Vagina (tissue), 2 donors: Measurements from ENCODE around the gene PTH2. TPM values are rescaled to one million over a fixed set of nuclear protein-coding genes. Genes with fewer than 3 reads are reported as not detected.
A peak's percentile ranks its signal among the peaks of the same experiment; 100 is the strongest.

Source experiments
- DNase-seq, 2 donors: peaks; one replicate each; pipeline ENCODE4 v3.0.0-alpha.2; 2017; ENCODE audit errors: extremely low spot score in 2 of 2
- H3K27ac ChIP-seq: fragments of 200-600 bp; sonication (generic); one replicate; pipeline ENCODE4 v1.5.1; 2019
- H3K27me3 ChIP-seq: fragments of 200-600 bp; sonication (generic); one replicate; pipeline ENCODE4 v1.5.1; 2019
- H3K36me3 ChIP-seq, 2 donors: fragments of 200-600 bp; sonication (generic); one replicate each; pipeline ENCODE4 v1.5.1; 2017 to 2019
- H3K4me1 ChIP-seq: fragments of 200-600 bp; sonication (generic); one replicate; pipeline ENCODE4 v1.5.1; 2019
- H3K4me3 ChIP-seq, 2 donors: fragments of 200-600 bp; sonication (generic); 1 replicate in 1 of 2; 2 replicates in 1 of 2; pipeline ENCODE4 v1.5.1; 2016 to 2019
- H3K9me3 ChIP-seq: fragments of 200-600 bp; sonication (generic); one replicate; pipeline ENCODE4 v1.5.1; 2019
- POLR2A ChIP-seq, 2 donors: fragments of 450-650 bp; IDR thresholded peaks; one replicate each; pipeline ENCODE4 v1.6.1; 2017; ENCODE audit warnings: antibody characterized with exemption in 2 of 2, mild to moderate bottlenecking in 2 of 2, moderate library complexity in 2 of 2
- POLR2AphosphoS5 ChIP-seq, 2 donors: sonication (generic); formaldehyde crosslinking; IDR thresholded peaks; one replicate each; pipeline ENCODE4 v1.9.0; 2017; ENCODE audit warnings: antibody characterized with exemption in 2 of 2, mild to moderate bottlenecking in 2 of 2, low read depth in 1 of 2; ENCODE audit not compliant: insufficient read depth in 1 of 2
- intact Hi-C: fragments of 100-400 bp; cut with DNase I; formaldehyde crosslinking; loops from one replicate; pipeline ENCODE4 v1.15.1; 2023
- total RNA-seq: library from RNA; depleted of rRNA; stranded (reverse); fragments of >200 nt; gene quantifications from one replicate; pipeline ENCODE4 v1.2.3, GENCODE V29; 2016
- TF ChIP-seq, protein P1 (sequence below), 3 experiments: fragments of 450-650 bp in 2 of 3; fragments of 200-600 bp in 1 of 3; sonication (generic) in 1 of 3; IDR thresholded peaks; one replicate each; pipeline ENCODE4 v1.5.1; 2017 to 2019; ENCODE audit warnings: antibody characterized with exemption in 3 of 3, mild to moderate bottlenecking in 2 of 3, moderate library complexity in 2 of 3

PTH2 gene
- total RNA-seq, 1 donor from 2014 or later: not detected

- no peak overlapping the region for H3K27ac ChIP-seq
- H3K4me1 ChIP-seq: no peaks in the 10 kb centered on the region
- H3K36me3 ChIP-seq: no peaks in the 10 kb centered on the region
- intact Hi-C loops: loop anchor here (5.0 kb wide), 1 partner anchor 43 kb away; no protein-coding TSS in a partner anchor
- H3K4me3 ChIP-seq: no peak overlapping the region
- no peaks in the 10 kb centered on the region for H3K9me3 ChIP-seq
- TF ChIP-seq, protein P1, sequence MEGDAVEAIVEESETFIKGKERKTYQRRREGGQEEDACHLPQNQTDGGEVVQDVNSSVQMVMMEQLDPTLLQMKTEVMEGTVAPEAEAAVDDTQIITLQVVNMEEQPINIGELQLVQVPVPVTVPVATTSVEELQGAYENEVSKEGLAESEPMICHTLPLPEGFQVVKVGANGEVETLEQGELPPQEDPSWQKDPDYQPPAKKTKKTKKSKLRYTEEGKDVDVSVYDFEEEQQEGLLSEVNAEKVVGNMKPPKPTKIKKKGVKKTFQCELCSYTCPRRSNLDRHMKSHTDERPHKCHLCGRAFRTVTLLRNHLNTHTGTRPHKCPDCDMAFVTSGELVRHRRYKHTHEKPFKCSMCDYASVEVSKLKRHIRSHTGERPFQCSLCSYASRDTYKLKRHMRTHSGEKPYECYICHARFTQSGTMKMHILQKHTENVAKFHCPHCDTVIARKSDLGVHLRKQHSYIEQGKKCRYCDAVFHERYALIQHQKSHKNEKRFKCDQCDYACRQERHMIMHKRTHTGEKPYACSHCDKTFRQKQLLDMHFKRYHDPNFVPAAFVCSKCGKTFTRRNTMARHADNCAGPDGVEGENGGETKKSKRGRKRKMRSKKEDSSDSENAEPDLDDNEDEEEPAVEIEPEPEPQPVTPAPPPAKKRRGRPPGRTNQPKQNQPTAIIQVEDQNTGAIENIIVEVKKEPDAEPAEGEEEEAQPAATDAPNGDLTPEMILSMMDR (IDR thresholded peaks at IDR 0.05): no peak
- TF ChIP-seq POLR2A (IDR thresholded peaks at IDR 0.05) (no peak), POLR2AphosphoS5 (IDR thresholded peaks at IDR 0.05; ENCODE audit: insufficient read depth in 1 of 2, low read depth in 1 of 2) (no peak)
- DNase-seq: no peak
- no peaks in the 10 kb centered on the region for H3K27me3 ChIP-seq
Observed at GRCh38 chr19:49393881-49394280, 29.4 kb downstream of the PTH2 start.

GRCh38 chr19:49391581-49392399 lies 31.5 kb downstream of the PTH2 start:
- no peaks in the 10 kb centered on the region for H3K9me3 ChIP-seq
- H3K4me1 ChIP-seq: no peaks in the 10 kb centered on the region
- TF ChIP-seq POLR2AphosphoS5 (IDR thresholded peaks at IDR 0.05; ENCODE audit: insufficient read depth in 1 of 2, low read depth in 1 of 2) (peak in 1 of 2 donors; percentile 70), POLR2A (IDR thresholded peaks at IDR 0.05) (no peak)
- TF ChIP-seq, protein P1 (IDR thresholded peaks at IDR 0.05): peak in 2 of 3 experiments; percentile 45 to 90
- no peak for DNase-seq
- no peak overlapping the region for H3K27ac ChIP-seq
- H3K27me3 ChIP-seq: no peaks in the 10 kb centered on the region
- intact Hi-C loops: loop anchor here (5.0 kb wide), 1 partner anchor 46 kb away; no protein-coding TSS in a partner anchor
- H3K4me3 ChIP-seq: no peak overlapping the region
- no peaks in the 10 kb centered on the region for H3K36me3 ChIP-seq

DNA sequence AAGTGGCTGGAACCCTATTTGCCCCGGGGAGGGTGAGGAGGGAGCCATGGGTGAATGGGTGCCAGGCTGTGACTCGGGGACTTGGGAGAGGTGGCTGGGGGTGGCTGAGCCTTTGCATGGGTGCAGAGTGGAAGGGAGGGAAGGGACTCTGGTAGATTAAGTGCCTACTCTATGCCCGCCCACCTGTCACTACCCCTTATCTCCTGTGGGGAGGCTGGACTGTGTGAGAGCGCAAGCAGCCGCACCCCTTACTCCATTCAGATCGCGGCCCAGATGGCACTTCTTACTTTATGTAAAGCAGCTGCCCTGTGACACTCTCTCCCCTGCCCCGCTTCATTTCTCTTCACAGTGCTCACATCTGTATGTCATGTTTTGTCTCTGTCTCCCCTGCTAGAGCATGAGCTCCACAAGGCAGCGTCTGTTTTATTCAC lies 32.3 kb downstream of the PTH2 start:
- H3K4me3 ChIP-seq: no peak overlapping the region
- intact Hi-C loops: loop anchor here (5.0 kb wide), 1 partner anchor 46 kb away; no protein-coding TSS in a partner anchor
- no peaks in the 10 kb centered on the region for H3K9me3 ChIP-seq
- TF ChIP-seq POLR2AphosphoS5 (IDR thresholded peaks at IDR 0.05; ENCODE audit: insufficient read depth in 1 of 2, low read depth in 1 of 2) (no peak), POLR2A (IDR thresholded peaks at IDR 0.05) (no peak)
- TF ChIP-seq, protein P1 (IDR thresholded peaks at IDR 0.05): no peak
- no peak for DNase-seq
- no peak overlapping the region for H3K27ac ChIP-seq
- no peaks in the 10 kb centered on the region for H3K36me3 ChIP-seq
- no peaks in the 10 kb centered on the region for H3K27me3 ChIP-seq
- no peaks in the 10 kb centered on the region for H3K4me1 ChIP-seq

DNA sequence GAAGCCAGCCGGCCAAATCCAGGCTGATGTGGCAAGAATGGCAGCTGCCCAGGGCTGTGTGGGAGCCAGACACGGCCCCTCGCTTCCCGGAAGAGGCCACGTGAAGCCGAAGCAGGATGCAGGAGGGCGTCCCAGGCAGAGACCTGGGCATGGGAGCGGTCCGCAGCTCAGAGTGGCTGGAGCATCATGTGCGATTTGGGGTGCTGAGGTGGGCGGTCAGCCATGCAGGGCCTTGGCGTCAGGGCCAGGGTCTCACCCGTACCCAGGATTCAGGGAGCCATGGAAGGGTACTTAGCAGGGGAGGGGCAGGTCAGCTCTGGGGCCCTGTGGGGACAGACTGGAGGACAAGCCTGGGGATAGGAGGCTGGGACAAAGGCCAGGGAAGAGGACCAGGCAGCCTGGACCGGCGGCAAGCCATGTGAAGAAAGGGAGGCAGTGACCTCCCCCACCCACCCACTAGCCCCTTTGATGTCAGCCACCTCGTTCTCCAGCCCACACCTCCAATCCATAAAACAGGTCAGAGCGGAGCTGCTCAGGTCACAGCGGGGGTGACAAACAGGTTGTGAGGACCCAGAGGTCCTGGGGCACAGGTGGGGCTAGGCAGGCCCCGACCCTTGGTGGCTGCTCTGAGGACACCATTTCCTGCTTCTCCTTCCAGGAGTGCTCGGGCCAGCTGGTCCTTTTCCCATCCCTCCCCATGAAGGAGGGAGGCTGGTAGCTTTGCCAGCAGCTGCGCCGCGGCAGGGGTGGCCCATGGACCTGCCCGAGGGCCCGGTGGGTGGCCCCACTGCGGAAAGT lies 32.9 kb downstream of the PTH2 start:
- no peak for DNase-seq
- intact Hi-C loops: loop anchor here (5.0 kb wide), 1 partner anchor 47 kb away; no protein-coding TSS in a partner anchor
- Histone ChIP-seq H3K36me3 (no peaks in the 10 kb centered on the region), H3K9me3 (no peaks in the 10 kb centered on the region), H3K27ac (no peak overlapping the region), H3K4me3 (no peak overlapping the region), H3K27me3 (no peaks in the 10 kb centered on the region), H3K4me1 (no peaks in the 10 kb centered on the region)
- TF ChIP-seq POLR2AphosphoS5 (IDR thresholded peaks at IDR 0.05; ENCODE audit: insufficient read depth in 1 of 2, low read depth in 1 of 2) (no peak), POLR2A (IDR thresholded peaks at IDR 0.05) (no peak)
- TF ChIP-seq, protein P1 (IDR thresholded peaks at IDR 0.05): no peak
